Memory B cell (primary cell): ENCODE data around the gene GNG13.
"Not testable (repeated sequence)": the region's sequence is repeated elsewhere in the genome, so short reads cannot be mapped to it uniquely, and the experiment has no call there.

ENCODE experiments used
- ATAC-seq: fragments of 150-1000 bp; cut with Tn5 transposase; 2 replicates; pipeline ENCODE4 v1.10.0; 2021; ENCODE audit warnings: low read depth, mild to moderate bottlenecking, moderate library complexity
- DNase-seq, 2 donors: peaks; one replicate each; pipeline ENCODE4 v3.0.0; 2022; ENCODE audit warnings: low spot score in 2 of 2
- H3K27ac Mint-ChIP-seq: one replicate; pipeline ENCODE4 v1.8.0; 2022; ENCODE audit warnings: mild to moderate bottlenecking, moderate library complexity, mixed read lengths
- H3K27me3 Mint-ChIP-seq: one replicate; pipeline ENCODE4 v1.8.0; 2022; ENCODE audit warnings: mixed read lengths
- H3K36me3 Mint-ChIP-seq: one replicate; pipeline ENCODE4 v1.8.0; 2022; ENCODE audit warnings: mild to moderate bottlenecking, mixed read lengths
- H3K4me1 Mint-ChIP-seq: one replicate; pipeline ENCODE4 v1.8.0; 2022; ENCODE audit warnings: mixed read lengths
- H3K4me3 Mint-ChIP-seq: one replicate; pipeline ENCODE4 v1.8.0; 2022; ENCODE audit warnings: mild to moderate bottlenecking, moderate library complexity, mixed read lengths
- H3K9me3 Mint-ChIP-seq: one replicate; pipeline ENCODE4 v1.8.0; 2022; ENCODE audit warnings: mixed read lengths

GNG13 gene

DNA sequence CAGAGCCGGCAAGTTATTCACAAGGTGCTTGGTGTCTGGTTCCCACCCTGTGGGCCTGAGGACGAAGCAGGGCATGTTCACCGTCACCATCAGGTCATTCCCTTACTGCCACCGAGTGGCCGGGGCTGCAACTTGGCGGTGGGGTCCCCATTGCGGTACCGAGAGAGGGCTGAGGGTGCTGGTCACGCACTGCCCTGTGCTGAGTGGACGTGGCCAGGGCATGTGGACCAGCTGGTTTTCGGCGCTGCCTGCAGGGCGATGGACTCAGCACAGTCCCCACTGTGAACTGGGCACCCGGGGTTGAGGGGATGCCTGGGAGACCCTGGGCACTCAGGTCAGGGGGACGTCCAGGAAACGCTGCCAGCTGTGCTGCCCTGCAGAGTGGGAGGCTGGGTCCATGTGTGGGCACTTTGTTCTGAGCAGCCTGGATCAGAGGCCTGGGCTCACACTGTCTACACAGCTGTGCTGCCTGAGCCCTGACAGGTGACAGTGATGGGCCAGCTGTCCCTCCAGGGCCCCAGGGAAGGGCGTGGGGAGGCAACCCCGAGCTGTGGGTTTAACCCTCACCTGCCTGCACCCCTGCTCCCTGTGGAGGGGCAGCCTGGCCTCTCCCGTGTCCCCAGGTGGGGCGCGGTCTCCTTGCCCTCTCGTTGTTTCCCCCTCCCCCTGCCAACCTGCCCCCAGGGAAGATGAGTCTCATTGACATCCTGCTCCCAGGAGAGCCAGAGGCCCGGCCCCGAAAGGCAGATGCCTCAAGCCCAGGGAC, 39.3 kb upstream of the GNG13 start:
- Mint-ChIP-seq H3K27me3 (peaks cover 2% of the 10 kb centered on the region), H3K27ac (no peak overlapping the region), H3K4me3 (no peak overlapping the region), H3K9me3 (peaks cover 7% of the 10 kb centered on the region), H3K36me3 (no peaks in the 10 kb centered on the region), H3K4me1 (no peaks in the 10 kb centered on the region)
- ATAC-seq (no peak), DNase-seq (no peak)

GRCh38 chr16:838741-839140, 38.2 kb upstream of the GNG13 start:
- Mint-ChIP-seq H3K36me3 (no peaks in the 10 kb centered on the region), H3K9me3 (peaks cover 7% of the 10 kb centered on the region), H3K4me1 (no peaks in the 10 kb centered on the region), H3K27me3 (peaks cover 2% of the 10 kb centered on the region), H3K4me3 (no peak overlapping the region), H3K27ac (no peak overlapping the region)
- no peak for ATAC-seq
- no peak for DNase-seq

DNA sequence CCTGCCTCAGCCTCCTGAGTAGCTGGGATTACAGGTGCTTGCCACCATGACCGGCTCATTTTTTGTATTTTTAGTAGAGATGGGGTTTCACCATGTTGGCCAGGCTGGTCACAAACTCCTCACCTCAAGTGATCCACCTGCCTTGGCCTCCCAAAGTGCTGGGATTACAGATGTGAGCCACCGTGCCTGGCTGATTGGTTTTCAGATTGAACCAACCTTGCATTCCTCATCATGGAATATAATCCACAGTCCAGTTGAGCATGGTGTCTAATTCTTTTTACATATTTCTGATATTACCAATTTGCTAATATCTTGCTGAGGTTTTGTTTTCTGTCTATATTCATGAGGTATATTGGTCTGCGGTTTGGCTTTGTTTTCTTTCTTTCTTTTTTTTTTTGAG, 36.3 kb upstream of the GNG13 start:
- not testable (repeated sequence) for DNase-seq, H3K4me3 Mint-ChIP-seq, H3K36me3 Mint-ChIP-seq, H3K4me1 Mint-ChIP-seq, H3K9me3 Mint-ChIP-seq, H3K27ac Mint-ChIP-seq, H3K27me3 Mint-ChIP-seq, ATAC-seq

DNA sequence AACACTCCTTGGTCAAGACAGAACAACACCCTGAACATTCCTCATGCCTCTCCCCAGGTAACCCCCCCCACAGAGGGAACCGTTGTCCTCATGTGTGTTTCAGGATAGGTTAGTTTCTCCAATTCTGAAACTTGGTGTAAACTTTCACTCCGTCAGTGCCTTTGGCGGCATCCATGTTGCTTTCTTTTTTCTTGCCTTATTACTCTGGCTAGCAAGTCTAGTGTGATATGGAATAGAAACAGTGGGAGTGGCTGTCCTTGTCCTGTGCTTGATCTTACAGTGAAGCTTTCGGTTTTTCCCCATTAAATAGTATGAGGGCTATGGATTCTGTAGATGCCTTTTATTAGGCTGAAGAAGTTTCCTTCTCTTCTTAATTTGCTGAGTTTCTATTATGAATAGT, 35.7 kb upstream of the GNG13 start:
- Mint-ChIP-seq H3K36me3 (no peaks in the 10 kb centered on the region), H3K27me3 (peaks cover 2% of the 10 kb centered on the region), H3K27ac (no peak overlapping the region), H3K9me3 (peaks cover 7% of the 10 kb centered on the region), H3K4me3 (no peak overlapping the region), H3K4me1 (no peaks in the 10 kb centered on the region)
- ATAC-seq: no peak
- DNase-seq: no peak

GRCh38 chr16:835373-835772, 34.8 kb upstream of the GNG13 start:
- Mint-ChIP-seq H3K4me1 (no peaks in the 10 kb centered on the region), H3K36me3 (no peaks in the 10 kb centered on the region), H3K4me3 (no peak overlapping the region), H3K27ac (no peak overlapping the region), H3K9me3 (peaks cover 7% of the 10 kb centered on the region), H3K27me3 (peaks cover 2% of the 10 kb centered on the region)
- DNase-seq (no peak), ATAC-seq (no peak)

DNA sequence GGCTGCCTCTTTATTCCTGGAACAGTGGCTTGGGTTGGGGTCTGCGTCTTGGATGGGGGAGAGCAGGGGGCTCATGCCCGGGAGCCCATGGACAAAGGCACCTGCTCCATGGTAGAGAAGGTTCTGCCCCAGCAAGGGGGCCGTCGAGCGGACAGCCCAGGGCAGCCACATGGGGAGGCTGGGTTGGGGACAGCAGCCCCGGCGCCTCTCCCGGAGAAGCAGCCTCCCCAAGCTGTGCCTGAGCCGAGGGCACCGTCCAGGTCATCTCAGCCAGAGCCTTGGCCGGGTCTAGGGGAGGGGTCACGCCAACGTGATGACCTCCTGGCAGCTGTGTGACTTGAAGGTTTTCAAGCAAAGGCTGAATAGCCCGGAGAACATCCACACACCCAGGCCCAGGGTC, 32.9 kb upstream of the GNG13 start:
- H3K27me3 Mint-ChIP-seq: peaks cover 6% of the 10 kb centered on the region
- no peak for ATAC-seq
- H3K9me3 Mint-ChIP-seq: peaks cover 5% of the 10 kb centered on the region
- no peaks in the 10 kb centered on the region for H3K4me1 Mint-ChIP-seq
- no peak for DNase-seq
- no peak overlapping the region for H3K27ac Mint-ChIP-seq
- no peaks in the 10 kb centered on the region for H3K36me3 Mint-ChIP-seq
- no peak overlapping the region for H3K4me3 Mint-ChIP-seq

- ATAC-seq (no peak), DNase-seq (no peak)
- Mint-ChIP-seq H3K4me1 (no peaks in the 10 kb centered on the region), H3K4me3 (no peak overlapping the region), H3K9me3 (peaks cover 5% of the 10 kb centered on the region), H3K36me3 (no peaks in the 10 kb centered on the region), H3K27ac (no peak overlapping the region), H3K27me3 (peaks cover 6% of the 10 kb centered on the region)
Measured at GRCh38 chr16:832652-833336, 32.3 kb upstream of the GNG13 start.

GRCh38 chr16:831571-832413, 31.3 kb upstream of the GNG13 start:
- no peak overlapping the region for H3K27ac Mint-ChIP-seq
- no peak overlapping the region for H3K4me3 Mint-ChIP-seq
- ATAC-seq (no peak), DNase-seq (no peak)
- H3K36me3 Mint-ChIP-seq: no peaks in the 10 kb centered on the region
- peaks cover 6% of the 10 kb centered on the region for H3K27me3 Mint-ChIP-seq
- no peaks in the 10 kb centered on the region for H3K4me1 Mint-ChIP-seq
- peaks cover 5% of the 10 kb centered on the region for H3K9me3 Mint-ChIP-seq

GRCh38 chr16:830871-831570, 30.5 kb upstream of the GNG13 start:
- Mint-ChIP-seq H3K27me3 (peaks cover 6% of the 10 kb centered on the region), H3K4me1 (no peaks in the 10 kb centered on the region), H3K4me3 (no peak overlapping the region), H3K27ac (no peak overlapping the region), H3K9me3 (no peaks in the 10 kb centered on the region), H3K36me3 (no peaks in the 10 kb centered on the region)
- DNase-seq: no peak
- ATAC-seq: no peak

GRCh38 chr16:830107-830870, 29.8 kb upstream of the GNG13 start:
- no peak for DNase-seq
- H3K36me3 Mint-ChIP-seq: no peaks in the 10 kb centered on the region
- H3K4me1 Mint-ChIP-seq: no peaks in the 10 kb centered on the region
- H3K4me3 Mint-ChIP-seq: no peak overlapping the region
- H3K9me3 Mint-ChIP-seq: no peaks in the 10 kb centered on the region
- H3K27ac Mint-ChIP-seq: no peak overlapping the region
- no peak for ATAC-seq
- peaks cover 6% of the 10 kb centered on the region for H3K27me3 Mint-ChIP-seq

DNA sequence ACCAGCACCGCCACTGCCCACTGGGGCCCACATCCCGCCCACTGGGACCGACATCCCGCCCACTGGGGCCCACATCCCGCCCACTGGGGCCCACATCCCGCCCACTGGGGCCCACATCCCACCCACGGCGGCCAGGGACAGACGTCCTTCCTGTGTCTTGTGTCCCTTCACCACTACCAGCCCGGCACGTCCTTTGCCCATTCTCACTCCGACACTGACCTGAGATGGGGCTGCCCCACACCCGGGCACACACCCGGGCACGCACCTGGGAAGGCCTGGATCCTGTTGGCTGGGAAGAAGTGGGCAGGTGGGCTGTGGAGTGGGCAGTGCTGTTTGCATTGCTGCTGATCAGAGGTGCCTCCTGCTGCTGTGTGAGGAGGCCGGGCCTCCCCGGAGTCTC, 28.4 kb upstream of the GNG13 start:
- ATAC-seq (no peak), DNase-seq (no peak)
- Mint-ChIP-seq H3K9me3 (no peaks in the 10 kb centered on the region), H3K36me3 (no peaks in the 10 kb centered on the region), H3K4me3 (no peak overlapping the region), H3K4me1 (no peaks in the 10 kb centered on the region), H3K27ac (no peak overlapping the region), H3K27me3 (peaks cover 6% of the 10 kb centered on the region)

DNA sequence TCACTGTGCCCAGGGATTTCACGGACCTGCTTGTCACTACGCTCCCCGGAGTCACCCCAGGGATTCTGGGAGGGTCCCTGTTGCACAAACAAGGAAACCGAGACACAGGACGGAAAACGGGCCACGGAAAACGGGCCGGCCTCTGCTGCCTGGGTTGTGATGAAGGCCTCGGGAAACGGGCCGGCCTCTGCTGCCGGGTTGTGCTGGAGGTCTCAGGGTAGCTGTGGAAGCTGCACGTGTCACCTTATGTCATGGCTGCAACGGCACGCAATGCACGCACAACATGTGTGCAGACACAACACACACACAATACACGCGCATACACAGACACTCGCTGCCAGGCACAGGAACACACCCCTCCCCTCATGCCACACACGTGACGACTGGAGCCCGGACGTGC, 27.0 kb upstream of the GNG13 start:
- H3K9me3 Mint-ChIP-seq: no peaks in the 10 kb centered on the region
- H3K4me1 Mint-ChIP-seq: no peaks in the 10 kb centered on the region
- peaks cover 8% of the 10 kb centered on the region for H3K27me3 Mint-ChIP-seq
- H3K36me3 Mint-ChIP-seq: no peaks in the 10 kb centered on the region
- H3K27ac Mint-ChIP-seq: no peak overlapping the region
- H3K4me3 Mint-ChIP-seq: no peak overlapping the region
- DNase-seq (no peak), ATAC-seq (no peak)

DNA sequence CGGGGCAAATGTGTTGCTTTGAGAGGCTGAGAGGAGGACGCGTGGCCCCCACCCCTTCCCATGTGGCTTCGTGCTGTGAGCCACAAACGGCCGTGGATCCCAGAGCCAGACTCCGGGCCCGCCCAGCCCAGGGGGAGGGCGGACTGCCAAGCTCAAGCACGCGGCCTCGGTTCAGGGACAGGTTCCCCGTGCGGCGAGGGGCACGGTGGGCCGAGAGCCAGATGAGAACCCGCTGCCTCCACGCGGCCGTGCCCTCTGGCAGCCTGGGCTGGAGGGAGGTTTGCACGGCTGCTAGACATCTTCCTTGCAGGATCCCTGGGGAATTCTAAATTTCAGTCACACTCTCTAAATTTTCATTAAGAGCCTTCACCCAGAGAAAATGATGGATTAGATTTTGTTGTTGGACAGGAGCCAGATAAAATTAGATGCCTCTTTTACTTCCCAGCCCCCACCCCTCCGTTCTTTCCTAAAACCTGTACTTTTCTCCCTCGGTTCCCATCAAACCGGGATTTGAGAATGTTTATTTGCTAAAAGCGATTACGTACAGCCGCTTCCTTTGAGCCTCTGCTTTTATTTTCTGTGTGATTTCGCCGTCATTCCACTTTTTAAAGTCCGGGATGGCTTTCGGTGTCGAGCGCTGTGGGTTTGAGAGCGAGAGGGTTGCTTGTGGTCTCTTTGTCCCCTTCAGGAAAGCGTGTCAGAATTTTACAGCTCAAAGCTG, 25.0 kb upstream of the GNG13 start:
- no peaks in the 10 kb centered on the region for H3K4me1 Mint-ChIP-seq
- ATAC-seq: no peak
- DNase-seq: no peak
- no peak overlapping the region for H3K4me3 Mint-ChIP-seq
- H3K27me3 Mint-ChIP-seq: peaks cover 13% of the 10 kb centered on the region
- H3K27ac Mint-ChIP-seq: no peak overlapping the region
- H3K36me3 Mint-ChIP-seq: no peaks in the 10 kb centered on the region
- no peaks in the 10 kb centered on the region for H3K9me3 Mint-ChIP-seq
